Measurements from ENCODE around the gene OR5AN1. TPM values are rescaled to one million over a fixed set of nuclear protein-coding genes. Genes with fewer than 3 reads are reported as not detected.

OR5AN1 gene
- total RNA-seq, 1 donor from 2014 or later = not detected

- Mint-ChIP-seq H3K27ac (ENCODE audit: unreplicated experiment) (no peak overlapping the region), H3K9me3 (ENCODE audit: unreplicated experiment) (peaks cover 8% of the 10 kb centered on the region), H3K4me1 (ENCODE audit: unreplicated experiment) (no peaks in the 10 kb centered on the region), H3K36me3 (ENCODE audit: unreplicated experiment) (no peaks in the 10 kb centered on the region), H3K27me3 (ENCODE audit: unreplicated experiment) (no peaks in the 10 kb centered on the region), H3K4me3 (ENCODE audit: unreplicated experiment) (no peak overlapping the region)
- no peak for DNase-seq (ENCODE audit: extremely low spot score, unreplicated experiment)
- no peak for TF ChIP-seq CTCF (IDR thresholded peaks at IDR 0.05)
These were observed 21.8 kb downstream of the OR5AN1 start for GRCh38 chr11:59380263-59381059.

- Mint-ChIP-seq H3K4me1 (ENCODE audit: unreplicated experiment) (no peaks in the 10 kb centered on the region), H3K4me3 (ENCODE audit: unreplicated experiment) (no peak overlapping the region), H3K27ac (ENCODE audit: unreplicated experiment) (no peak overlapping the region), H3K36me3 (ENCODE audit: unreplicated experiment) (no peaks in the 10 kb centered on the region), H3K9me3 (ENCODE audit: unreplicated experiment) (peaks cover 5% of the 10 kb centered on the region), H3K27me3 (ENCODE audit: unreplicated experiment) (no peaks in the 10 kb centered on the region)
- TF ChIP-seq CTCF (IDR thresholded peaks at IDR 0.05) = no peak
- DNase-seq (ENCODE audit: extremely low spot score, unreplicated experiment) = no peak
These were observed 35.5 kb downstream of the OR5AN1 start for GRCh38 chr11:59394186-59394585.

- Mint-ChIP-seq H3K27me3 (ENCODE audit: unreplicated experiment) (no peaks in the 10 kb centered on the region), H3K4me3 (ENCODE audit: unreplicated experiment) (no peak overlapping the region), H3K27ac (ENCODE audit: unreplicated experiment) (no peak overlapping the region), H3K4me1 (ENCODE audit: unreplicated experiment) (no peaks in the 10 kb centered on the region), H3K36me3 (ENCODE audit: unreplicated experiment) (no peaks in the 10 kb centered on the region), H3K9me3 (ENCODE audit: unreplicated experiment) (peaks cover 36% of the 10 kb centered on the region)
- no peak for DNase-seq (ENCODE audit: extremely low spot score, unreplicated experiment)
- no peak for TF ChIP-seq CTCF (IDR thresholded peaks at IDR 0.05)
These were observed 42.0 kb downstream of the OR5AN1 start for GRCh38 chr11:59400461-59401261.

- no peak overlapping the region for H3K4me3 Mint-ChIP-seq (ENCODE audit: unreplicated experiment)
- H3K27me3 Mint-ChIP-seq (ENCODE audit: unreplicated experiment) = no peaks in the 10 kb centered on the region
These were observed 42.5 kb downstream of the OR5AN1 start for GRCh38 chr11:59401262-59401552.

More at GRCh38 chr11:59401262-59401552, 42.5 kb downstream of the OR5AN1 start:
- no peak for DNase-seq (ENCODE audit: extremely low spot score, unreplicated experiment)
- no peak for TF ChIP-seq CTCF (IDR thresholded peaks at IDR 0.05)
- no peaks in the 10 kb centered on the region for H3K4me1 Mint-ChIP-seq (ENCODE audit: unreplicated experiment)
- H3K9me3 Mint-ChIP-seq (ENCODE audit: unreplicated experiment) = peaks cover 36% of the 10 kb centered on the region
- no peaks in the 10 kb centered on the region for H3K36me3 Mint-ChIP-seq (ENCODE audit: unreplicated experiment)
- no peak overlapping the region for H3K27ac Mint-ChIP-seq (ENCODE audit: unreplicated experiment)
